ENCODE measurements around the gene DNAH10.
A peak's percentile ranks its signal among the peaks of the same experiment; 100 is the strongest.

The DNAH10 gene

DNA sequence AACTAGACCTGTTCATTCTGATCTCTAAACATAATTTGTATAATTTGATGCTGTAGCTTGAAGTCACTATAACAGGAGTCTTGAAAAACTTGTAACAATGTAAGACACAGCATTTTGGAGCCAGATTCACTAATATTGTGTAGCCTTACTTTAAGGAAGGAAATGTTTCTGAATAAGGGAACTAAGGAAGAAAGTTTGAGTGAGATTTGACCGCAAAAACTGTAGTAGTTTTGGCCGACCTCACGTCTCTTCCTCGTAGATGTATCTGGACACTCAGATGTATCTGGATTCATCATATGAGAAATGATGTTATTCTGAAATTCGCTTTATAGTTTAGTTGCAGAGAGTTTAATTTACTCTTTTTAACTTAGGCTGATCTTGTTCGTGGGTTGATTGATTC, 13.9 kb upstream of the DNAH10 start:
- H3K27ac ChIP-seq (ENCODE audit: low read depth, low read length) = no peak overlapping the region
- no peak overlapping the region for H3K9ac ChIP-seq (ENCODE audit: low read length)
- H3K36me3 ChIP-seq (ENCODE audit: control insufficient read depth, insufficient read depth, low read length) = peaks cover 86% of the 10 kb centered on the region
- no peak overlapping the region for H3K4me3 ChIP-seq (ENCODE audit: low read depth, low read length)
- no peaks in the 10 kb centered on the region for H3K27me3 ChIP-seq (ENCODE audit: control insufficient read depth, insufficient read depth, low read length)
- H3K4me1 ChIP-seq (ENCODE audit: control insufficient read depth, insufficient read depth, low read length) = no peaks in the 10 kb centered on the region
- no peaks in the 10 kb centered on the region for H3K9me3 ChIP-seq (ENCODE audit: control insufficient read depth, insufficient read depth, low read depth, low read length)

DNA sequence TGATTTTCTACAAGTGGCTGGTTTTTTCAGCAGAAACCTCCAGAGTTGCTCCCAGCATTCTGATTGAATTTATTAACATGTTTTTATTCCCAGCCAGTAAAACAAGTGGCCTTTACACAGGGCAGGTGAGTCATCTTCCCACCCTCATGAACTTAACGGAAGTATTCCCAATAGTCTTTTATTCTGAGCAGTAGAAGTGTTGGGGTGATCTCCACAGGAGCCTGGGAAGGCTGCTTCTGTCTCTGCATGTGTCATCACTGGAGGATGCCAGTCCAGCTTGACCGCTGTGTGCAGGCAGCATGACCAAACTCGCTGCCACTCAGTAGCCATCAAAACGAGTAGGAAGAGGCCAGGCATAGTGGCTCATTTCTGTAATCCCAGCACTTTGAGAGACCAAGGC, 13.4 kb upstream of the DNAH10 start:
- no peaks in the 10 kb centered on the region for H3K4me1 ChIP-seq (ENCODE audit: control insufficient read depth, insufficient read depth, low read length)
- no peak overlapping the region for H3K27ac ChIP-seq (ENCODE audit: low read depth, low read length)
- no peaks in the 10 kb centered on the region for H3K27me3 ChIP-seq (ENCODE audit: control insufficient read depth, insufficient read depth, low read length)
- no peak overlapping the region for H3K9ac ChIP-seq (ENCODE audit: low read length)
- H3K4me3 ChIP-seq (ENCODE audit: low read depth, low read length) = no peak overlapping the region
- H3K9me3 ChIP-seq (ENCODE audit: control insufficient read depth, insufficient read depth, low read depth, low read length) = no peaks in the 10 kb centered on the region
- peaks cover 86% of the 10 kb centered on the region for H3K36me3 ChIP-seq (ENCODE audit: control insufficient read depth, insufficient read depth, low read length)

- H3K4me3 ChIP-seq (ENCODE audit: low read depth, low read length) = no peak overlapping the region
- H3K4me1 ChIP-seq (ENCODE audit: control insufficient read depth, insufficient read depth, low read length) = no peaks in the 10 kb centered on the region
- H3K9ac ChIP-seq (ENCODE audit: low read length) = no peak overlapping the region
- no peak overlapping the region for H3K27ac ChIP-seq (ENCODE audit: low read depth, low read length)
- peaks cover 86% of the 10 kb centered on the region for H3K36me3 ChIP-seq (ENCODE audit: control insufficient read depth, insufficient read depth, low read length)
- H3K27me3 ChIP-seq (ENCODE audit: control insufficient read depth, insufficient read depth, low read length) = no peaks in the 10 kb centered on the region
- no peaks in the 10 kb centered on the region for H3K9me3 ChIP-seq (ENCODE audit: control insufficient read depth, insufficient read depth, low read depth, low read length)
Observed at GRCh38 chr12:123749355-123749754, 12.7 kb upstream of the DNAH10 start.

DNA sequence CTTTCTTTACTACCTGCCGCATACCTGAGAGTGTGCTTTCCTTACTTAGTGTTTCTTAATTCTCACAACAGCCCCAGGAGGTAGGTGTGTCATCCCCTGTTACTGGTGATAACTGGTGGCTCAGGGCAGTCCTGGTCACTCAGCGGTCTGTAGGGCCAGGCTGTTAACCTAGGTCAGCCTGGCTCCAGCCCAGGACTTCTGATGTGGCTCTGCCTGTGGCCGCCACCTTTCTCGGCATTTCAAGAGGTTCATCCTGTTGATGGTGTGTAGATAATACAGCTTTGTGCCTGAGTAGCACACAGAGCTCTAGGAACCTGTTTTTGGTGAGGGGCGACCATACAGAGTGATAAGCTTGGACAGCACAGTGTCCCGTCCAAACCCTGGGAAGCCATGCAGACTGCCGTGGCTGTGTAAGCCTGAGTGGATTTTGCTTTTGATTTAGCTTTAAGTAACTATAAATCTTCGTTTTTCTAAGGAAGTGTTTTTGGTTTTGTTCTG, 11.9 kb upstream of the DNAH10 start:
- peaks cover 86% of the 10 kb centered on the region for H3K36me3 ChIP-seq (ENCODE audit: control insufficient read depth, insufficient read depth, low read length)
- H3K9me3 ChIP-seq (ENCODE audit: control insufficient read depth, insufficient read depth, low read depth, low read length) = no peaks in the 10 kb centered on the region
- no peak overlapping the region for H3K9ac ChIP-seq (ENCODE audit: low read length)
- H3K27ac ChIP-seq (ENCODE audit: low read depth, low read length) = no peak overlapping the region
- H3K4me1 ChIP-seq (ENCODE audit: control insufficient read depth, insufficient read depth, low read length) = no peaks in the 10 kb centered on the region
- no peak overlapping the region for H3K4me3 ChIP-seq (ENCODE audit: low read depth, low read length)
- no peaks in the 10 kb centered on the region for H3K27me3 ChIP-seq (ENCODE audit: control insufficient read depth, insufficient read depth, low read length)

GRCh38 chr12:123752046-123752445, 10.1 kb upstream of the DNAH10 start:
- Histone ChIP-seq H3K27ac (ENCODE audit: low read depth, low read length) (no peak overlapping the region), H3K4me1 (ENCODE audit: control insufficient read depth, insufficient read depth, low read length) (no peaks in the 10 kb centered on the region), H3K36me3 (ENCODE audit: control insufficient read depth, insufficient read depth, low read length) (peaks cover 84% of the 10 kb centered on the region), H3K4me3 (ENCODE audit: low read depth, low read length) (no peak overlapping the region), H3K9ac (ENCODE audit: low read length) (no peak overlapping the region), H3K27me3 (ENCODE audit: control insufficient read depth, insufficient read depth, low read length) (no peaks in the 10 kb centered on the region), H3K9me3 (ENCODE audit: control insufficient read depth, insufficient read depth, low read depth, low read length) (no peaks in the 10 kb centered on the region)

- H3K9ac ChIP-seq (ENCODE audit: low read length) = no peak overlapping the region
- H3K27ac ChIP-seq (ENCODE audit: low read depth, low read length) = no peak overlapping the region
- H3K4me3 ChIP-seq (ENCODE audit: low read depth, low read length) = no peak overlapping the region
- H3K27me3 ChIP-seq (ENCODE audit: control insufficient read depth, insufficient read depth, low read length) = no peaks in the 10 kb centered on the region
- H3K9me3 ChIP-seq (ENCODE audit: control insufficient read depth, insufficient read depth, low read depth, low read length) = no peaks in the 10 kb centered on the region
- peaks cover 80% of the 10 kb centered on the region for H3K36me3 ChIP-seq (ENCODE audit: control insufficient read depth, insufficient read depth, low read length)
- no peaks in the 10 kb centered on the region for H3K4me1 ChIP-seq (ENCODE audit: control insufficient read depth, insufficient read depth, low read length)
Observed at GRCh38 chr12:123754041-123754772, 7.9 kb upstream of the DNAH10 start.

DNA sequence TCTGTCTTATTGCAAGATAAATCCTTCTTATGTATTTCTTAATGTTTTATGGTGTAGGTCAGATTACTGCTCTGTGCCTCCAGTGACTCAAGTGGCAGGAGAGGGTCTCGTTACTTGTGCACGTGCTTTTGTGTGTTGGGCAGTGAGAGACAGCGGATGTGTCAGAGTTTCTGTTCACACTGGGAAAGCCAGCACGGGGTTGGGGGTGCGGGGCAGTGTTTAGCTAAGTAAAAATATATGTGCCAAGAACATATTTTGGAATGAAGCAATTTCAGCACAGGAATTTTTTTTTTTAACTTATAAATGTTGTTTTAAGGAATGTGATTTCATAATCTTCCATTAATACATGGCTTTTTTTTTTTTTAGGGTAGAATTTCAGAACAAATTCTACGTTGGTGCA, 4.5 kb upstream of the DNAH10 start:
- peaks cover 58% of the 10 kb centered on the region for H3K36me3 ChIP-seq (ENCODE audit: control insufficient read depth, insufficient read depth, low read length)
- no peak overlapping the region for H3K27ac ChIP-seq (ENCODE audit: low read depth, low read length)
- H3K4me1 ChIP-seq (ENCODE audit: control insufficient read depth, insufficient read depth, low read length) = peaks cover 4% of the 10 kb centered on the region; the same call in 1 of the 2 replicates
- no peaks in the 10 kb centered on the region for H3K9me3 ChIP-seq (ENCODE audit: control insufficient read depth, insufficient read depth, low read depth, low read length)
- H3K4me3 ChIP-seq (ENCODE audit: low read depth, low read length) = no peak overlapping the region
- peaks cover 5% of the 10 kb centered on the region for H3K27me3 ChIP-seq (ENCODE audit: control insufficient read depth, insufficient read depth, low read length)
- no peak overlapping the region for H3K9ac ChIP-seq (ENCODE audit: low read length)

DNA sequence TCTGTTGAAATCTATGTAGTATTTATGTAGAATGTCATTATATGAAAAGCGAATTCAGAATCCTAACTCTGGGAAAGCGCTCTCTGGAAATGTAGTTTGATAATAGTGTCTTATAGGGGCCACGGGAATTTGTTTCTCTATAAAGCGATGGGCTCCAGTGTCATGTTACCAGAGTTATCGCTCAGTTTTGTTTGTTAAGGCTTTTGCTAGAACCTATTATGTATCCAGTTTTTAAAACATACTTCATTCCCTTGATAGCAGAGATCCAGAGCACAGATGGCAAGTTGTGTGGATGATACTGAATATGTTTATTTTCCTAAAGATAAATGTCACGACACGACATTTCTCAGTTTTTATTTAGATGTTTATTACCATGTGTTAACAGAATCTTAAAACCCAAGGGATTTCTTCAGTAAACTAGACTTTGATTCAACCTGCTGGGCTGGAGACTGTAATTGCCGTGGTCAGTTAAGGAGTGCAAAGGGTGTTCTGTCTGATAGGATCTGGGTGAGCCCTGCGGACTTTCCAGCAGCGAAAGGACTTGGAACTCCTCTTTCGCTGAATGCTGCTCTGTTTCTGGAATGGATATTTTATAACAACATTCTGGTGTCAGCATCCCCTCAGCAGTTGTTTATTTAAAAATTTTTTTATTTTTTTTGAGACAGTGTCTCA, 1.7 kb upstream of the DNAH10 start:
- Histone ChIP-seq H3K9me3 (ENCODE audit: control insufficient read depth, insufficient read depth, low read depth, low read length) (no peaks in the 10 kb centered on the region), H3K27ac (ENCODE audit: low read depth, low read length) (no peak overlapping the region), H3K4me3 (ENCODE audit: low read depth, low read length) (no peak overlapping the region), H3K4me1 (ENCODE audit: control insufficient read depth, insufficient read depth, low read length) (peaks cover 4% of the 10 kb centered on the region; the same call in 1 of the 2 replicates), H3K27me3 (ENCODE audit: control insufficient read depth, insufficient read depth, low read length) (peaks cover 16% of the 10 kb centered on the region), H3K9ac (ENCODE audit: low read length) (no peak overlapping the region), H3K36me3 (ENCODE audit: control insufficient read depth, insufficient read depth, low read length) (peaks cover 32% of the 10 kb centered on the region)

GRCh38 chr12:123762715-123763052, 583 bp downstream of the DNAH10 start:
- Histone ChIP-seq H3K36me3 (ENCODE audit: control insufficient read depth, insufficient read depth, low read length) (peaks cover 19% of the 10 kb centered on the region), H3K4me1 (ENCODE audit: control insufficient read depth, insufficient read depth, low read length) (peaks cover 4% of the 10 kb centered on the region; the same call in 1 of the 2 replicates), H3K4me3 (ENCODE audit: low read depth, low read length) (peak overlapping the region; percentile 94), H3K27ac (ENCODE audit: low read depth, low read length) (no peak overlapping the region), H3K9me3 (ENCODE audit: control insufficient read depth, insufficient read depth, low read depth, low read length) (no peaks in the 10 kb centered on the region), H3K9ac (ENCODE audit: low read length) (peak overlapping the region; percentile 45), H3K27me3 (ENCODE audit: control insufficient read depth, insufficient read depth, low read length) (peaks cover 20% of the 10 kb centered on the region)

DNA sequence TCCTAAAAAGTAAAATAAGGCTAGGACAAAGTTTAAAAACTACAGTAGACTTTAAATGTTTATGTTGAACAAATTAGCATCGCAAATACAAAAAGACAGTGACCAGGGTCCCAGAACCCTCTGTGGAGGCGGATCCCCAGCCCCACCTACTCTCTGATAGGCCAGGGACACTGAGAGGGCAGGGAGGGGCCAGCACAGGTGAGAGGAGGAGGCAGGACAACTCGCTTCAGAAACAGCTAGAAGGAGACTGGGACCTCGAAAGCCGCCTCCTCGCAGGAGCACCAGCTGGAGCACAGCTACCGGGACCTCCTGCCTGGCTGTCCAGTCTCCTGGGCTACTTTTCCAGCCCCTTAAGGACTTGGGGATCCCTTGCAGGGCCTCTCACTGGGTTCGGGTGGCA, 992 bp downstream of the DNAH10 start:
- peaks cover 20% of the 10 kb centered on the region for H3K27me3 ChIP-seq (ENCODE audit: control insufficient read depth, insufficient read depth, low read length)
- H3K36me3 ChIP-seq (ENCODE audit: control insufficient read depth, insufficient read depth, low read length) = peaks cover 15% of the 10 kb centered on the region
- H3K4me3 ChIP-seq (ENCODE audit: low read depth, low read length) = peak overlapping the region; percentile 94
- no peaks in the 10 kb centered on the region for H3K9me3 ChIP-seq (ENCODE audit: control insufficient read depth, insufficient read depth, low read depth, low read length)
- no peak overlapping the region for H3K9ac ChIP-seq (ENCODE audit: low read length)
- peaks cover 4% of the 10 kb centered on the region; the same call in 1 of the 2 replicates for H3K4me1 ChIP-seq (ENCODE audit: control insufficient read depth, insufficient read depth, low read length)
- no peak overlapping the region for H3K27ac ChIP-seq (ENCODE audit: low read depth, low read length)

DNA sequence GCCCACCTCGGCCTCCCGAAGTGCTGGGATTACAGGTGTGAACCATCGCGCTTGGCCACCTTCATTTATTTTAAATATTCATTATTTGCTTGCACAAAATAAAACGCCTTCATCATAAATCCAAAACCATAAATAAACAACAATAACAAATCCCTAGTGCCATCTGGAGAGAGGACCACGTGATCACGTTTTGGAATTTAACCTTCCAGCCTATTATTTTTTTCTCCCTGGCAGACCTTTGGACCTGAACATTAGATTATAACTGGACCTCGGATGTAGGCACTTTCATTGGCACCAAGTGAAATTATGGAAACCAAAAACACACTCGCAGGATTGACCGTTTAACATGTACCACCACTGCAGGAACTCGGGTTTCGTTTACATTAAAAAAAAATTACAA, 2.0 kb downstream of the DNAH10 start:
- H3K4me1 ChIP-seq (ENCODE audit: control insufficient read depth, insufficient read depth, low read length) = peaks cover 4% of the 10 kb centered on the region; the same call in 1 of the 2 replicates
- H3K36me3 ChIP-seq (ENCODE audit: control insufficient read depth, insufficient read depth, low read length) = peaks cover 8% of the 10 kb centered on the region
- H3K9ac ChIP-seq (ENCODE audit: low read length) = no peak overlapping the region
- no peak overlapping the region for H3K27ac ChIP-seq (ENCODE audit: low read depth, low read length)
- H3K27me3 ChIP-seq (ENCODE audit: control insufficient read depth, insufficient read depth, low read length) = peaks cover 20% of the 10 kb centered on the region
- no peaks in the 10 kb centered on the region for H3K9me3 ChIP-seq (ENCODE audit: control insufficient read depth, insufficient read depth, low read depth, low read length)
- no peak overlapping the region for H3K4me3 ChIP-seq (ENCODE audit: low read depth, low read length)
